ENCODE data around the gene TNFRSF13B.

Gene TNFRSF13B

GRCh38 chr17:16975744-16976625 is 4.1 kb upstream of the TNFRSF13B start:
- H2AK5ac ChIP-seq (ENCODE audit: low read length) = no peak overlapping the region
- H3K4me1 ChIP-seq (ENCODE audit: control insufficient read depth in 1 of 2, insufficient read depth in 2 of 2, low read length in 2 of 2) = peaks cover 7 to 8% of the 10 kb centered on the region in 2 experiments
- no peak overlapping the region for H3K4ac ChIP-seq (ENCODE audit: low read depth, low read length)
- H3K27ac ChIP-seq (ENCODE audit: low read depth, low read length) = no peak overlapping the region
- H3K18ac ChIP-seq (ENCODE audit: low read length) = no peak overlapping the region
- H3K4me2 ChIP-seq (ENCODE audit: low read length) = no peak overlapping the region
- no peak overlapping the region for H3K23ac ChIP-seq (ENCODE audit: low read length)
- H2BK5ac ChIP-seq (ENCODE audit: low read depth, low read length, poor library complexity) = no peak overlapping the region
- WGBS (ENCODE audit: extremely low coverage, insufficient coverage, insufficient read length) = no CpG with 5 or more reads among the region's 10 CpGs
- no peaks in the 10 kb centered on the region for H3K79me2 ChIP-seq (ENCODE audit: control insufficient read depth, insufficient read depth, low read length, poor library complexity)
- no peak overlapping the region for H2BK120ac ChIP-seq (ENCODE audit: insufficient read depth, low read length, poor library complexity)
- H3K4me3 ChIP-seq (ENCODE audit: low read depth, low read length) = peak overlapping the region; percentile 37
- H3K14ac ChIP-seq (ENCODE audit: low read length) = no peak overlapping the region
- no peak overlapping the region for H3K9ac ChIP-seq (ENCODE audit: low read length)
- H2AFZ ChIP-seq (ENCODE audit: insufficient read depth, low read length, poor library complexity) = no peak overlapping the region
- H4K91ac ChIP-seq (ENCODE audit: low read depth, low read length) = no peak overlapping the region
- H2BK12ac ChIP-seq (ENCODE audit: low read length) = peak overlapping the region; percentile 50
- H4K12ac ChIP-seq (ENCODE audit: low read depth, low read length) = no peak overlapping the region
- no peaks in the 10 kb centered on the region for H3K36me3 ChIP-seq (ENCODE audit: control insufficient read depth in 1 of 2, insufficient read depth in 2 of 2, low read length in 2 of 2)
- H3K9me3 ChIP-seq (ENCODE audit: insufficient read depth, low read depth, low read length) = no peaks in the 10 kb centered on the region
- no peak overlapping the region for H4K8ac ChIP-seq (ENCODE audit: low read depth, low read length)
- H3K79me1 ChIP-seq (ENCODE audit: low read length) = peaks cover 4% of the 10 kb centered on the region
- no peaks in the 10 kb centered on the region for H3K27me3 ChIP-seq (ENCODE audit: insufficient read depth, low read length)
- DNase-seq = no peak

GRCh38 chr17:16975277-16975651 is 3.3 kb upstream of the TNFRSF13B start:
- no peak overlapping the region for H4K8ac ChIP-seq (ENCODE audit: low read depth, low read length)
- WGBS (ENCODE audit: extremely low coverage, insufficient coverage, insufficient read length) = no CpG with 5 or more reads among the region's 2 CpGs
- H2AK5ac ChIP-seq (ENCODE audit: low read length) = no peak overlapping the region

GRCh38 chr17:16974569-16975276 is 2.8 kb upstream of the TNFRSF13B start:
- Histone ChIP-seq H2BK12ac (ENCODE audit: low read length) (no peak overlapping the region), H4K91ac (ENCODE audit: low read depth, low read length) (no peak overlapping the region), H3K9ac (ENCODE audit: low read length) (no peak overlapping the region), H2BK5ac (ENCODE audit: low read depth, low read length, poor library complexity) (no peak overlapping the region), H3K4ac (ENCODE audit: low read depth, low read length) (no peak overlapping the region), H3K23ac (ENCODE audit: low read length) (no peak overlapping the region), H3K18ac (ENCODE audit: low read length) (no peak overlapping the region), H3K14ac (ENCODE audit: low read length) (no peak overlapping the region), H2AK5ac (ENCODE audit: low read length) (no peak overlapping the region), H4K12ac (ENCODE audit: low read depth, low read length) (no peak overlapping the region), H2AFZ (ENCODE audit: insufficient read depth, low read length, poor library complexity) (no peak overlapping the region), H3K4me1 (ENCODE audit: control insufficient read depth in 1 of 2, insufficient read depth in 2 of 2, low read length in 2 of 2) (peaks cover 2 to 5% of the 10 kb centered on the region in 2 experiments), H3K79me1 (ENCODE audit: low read length) (no peaks in the 10 kb centered on the region), H3K27me3 (ENCODE audit: insufficient read depth, low read length) (no peaks in the 10 kb centered on the region), H3K27ac (ENCODE audit: low read depth, low read length) (no peak overlapping the region), H3K9me3 (ENCODE audit: insufficient read depth, low read depth, low read length) (no peaks in the 10 kb centered on the region), H3K79me2 (ENCODE audit: control insufficient read depth, insufficient read depth, low read length, poor library complexity) (no peaks in the 10 kb centered on the region), H4K8ac (ENCODE audit: low read depth, low read length) (no peak overlapping the region), H3K36me3 (ENCODE audit: control insufficient read depth in 1 of 2, insufficient read depth in 2 of 2, low read length in 2 of 2) (no peaks in the 10 kb centered on the region), H2BK120ac (ENCODE audit: insufficient read depth, low read length, poor library complexity) (no peak overlapping the region), H3K4me2 (ENCODE audit: low read length) (no peak overlapping the region), H3K4me3 (ENCODE audit: low read depth, low read length) (no peak overlapping the region)
- WGBS (ENCODE audit: extremely low coverage, insufficient coverage, insufficient read length) = no CpG with 5 or more reads among the region's 6 CpGs
- no peak for DNase-seq

More at GRCh38 chr17:16975277-16975651, 3.3 kb upstream of the TNFRSF13B start:
- Histone ChIP-seq H4K12ac (ENCODE audit: low read depth, low read length) (no peak overlapping the region), H3K18ac (ENCODE audit: low read length) (no peak overlapping the region), H4K91ac (ENCODE audit: low read depth, low read length) (no peak overlapping the region), H3K9me3 (ENCODE audit: insufficient read depth, low read depth, low read length) (no peaks in the 10 kb centered on the region), H3K14ac (ENCODE audit: low read length) (no peak overlapping the region), H3K27ac (ENCODE audit: low read depth, low read length) (no peak overlapping the region), H2BK12ac (ENCODE audit: low read length) (no peak overlapping the region), H3K4me1 (ENCODE audit: control insufficient read depth in 1 of 2, insufficient read depth in 2 of 2, low read length in 2 of 2) (peaks cover 2 to 5% of the 10 kb centered on the region in 2 experiments), H3K79me1 (ENCODE audit: low read length) (no peaks in the 10 kb centered on the region), H3K4me3 (ENCODE audit: low read depth, low read length) (no peak overlapping the region), H3K79me2 (ENCODE audit: control insufficient read depth, insufficient read depth, low read length, poor library complexity) (no peaks in the 10 kb centered on the region), H3K36me3 (ENCODE audit: control insufficient read depth in 1 of 2, insufficient read depth in 2 of 2, low read length in 2 of 2) (no peaks in the 10 kb centered on the region), H3K4ac (ENCODE audit: low read depth, low read length) (no peak overlapping the region), H2BK120ac (ENCODE audit: insufficient read depth, low read length, poor library complexity) (no peak overlapping the region), H3K23ac (ENCODE audit: low read length) (no peak overlapping the region), H3K4me2 (ENCODE audit: low read length) (no peak overlapping the region), H2AFZ (ENCODE audit: insufficient read depth, low read length, poor library complexity) (no peak overlapping the region), H3K27me3 (ENCODE audit: insufficient read depth, low read length) (no peaks in the 10 kb centered on the region), H3K9ac (ENCODE audit: low read length) (no peak overlapping the region), H2BK5ac (ENCODE audit: low read depth, low read length, poor library complexity) (no peak overlapping the region)
- no peak for DNase-seq

GRCh38 chr17:16973760-16974540 is 2.0 kb upstream of the TNFRSF13B start:
- no peak overlapping the region for H2AFZ ChIP-seq (ENCODE audit: insufficient read depth, low read length, poor library complexity)
- no peak overlapping the region for H4K12ac ChIP-seq (ENCODE audit: low read depth, low read length)
- H3K9me3 ChIP-seq (ENCODE audit: insufficient read depth, low read depth, low read length) = no peaks in the 10 kb centered on the region
- no peaks in the 10 kb centered on the region for H3K36me3 ChIP-seq (ENCODE audit: control insufficient read depth in 1 of 2, insufficient read depth in 2 of 2, low read length in 2 of 2)
- H2BK5ac ChIP-seq (ENCODE audit: low read depth, low read length, poor library complexity) = no peak overlapping the region
- no peak overlapping the region for H4K8ac ChIP-seq (ENCODE audit: low read depth, low read length)
- no peak overlapping the region for H3K23ac ChIP-seq (ENCODE audit: low read length)
- no peak overlapping the region for H4K91ac ChIP-seq (ENCODE audit: low read depth, low read length)
- no peak overlapping the region for H2BK12ac ChIP-seq (ENCODE audit: low read length)
- H3K18ac ChIP-seq (ENCODE audit: low read length) = no peak overlapping the region
- no peak overlapping the region for H2BK120ac ChIP-seq (ENCODE audit: insufficient read depth, low read length, poor library complexity)
- H3K4me3 ChIP-seq (ENCODE audit: low read depth, low read length) = no peak overlapping the region
- no peak overlapping the region for H3K9ac ChIP-seq (ENCODE audit: low read length)
- no peak overlapping the region for H3K4ac ChIP-seq (ENCODE audit: low read depth, low read length)
- H3K27me3 ChIP-seq (ENCODE audit: insufficient read depth, low read length) = no peaks in the 10 kb centered on the region
- H3K4me1 ChIP-seq (ENCODE audit: control insufficient read depth in 1 of 2, insufficient read depth in 2 of 2, low read length in 2 of 2) = peaks cover 2 to 5% of the 10 kb centered on the region in 2 experiments
- H2AK5ac ChIP-seq (ENCODE audit: low read length) = no peak overlapping the region
- no peak overlapping the region for H3K4me2 ChIP-seq (ENCODE audit: low read length)
- WGBS (ENCODE audit: extremely low coverage, insufficient coverage, insufficient read length) = no CpG with 5 or more reads among the region's 13 CpGs
- no peak overlapping the region for H3K27ac ChIP-seq (ENCODE audit: low read depth, low read length)
- DNase-seq = no peak
- H3K14ac ChIP-seq (ENCODE audit: low read length) = no peak overlapping the region
- no peaks in the 10 kb centered on the region for H3K79me1 ChIP-seq (ENCODE audit: low read length)
- no peaks in the 10 kb centered on the region for H3K79me2 ChIP-seq (ENCODE audit: control insufficient read depth, insufficient read depth, low read length, poor library complexity)

Data from trophoblast cell (in vitro differentiated cells and primary cell).